HepG2 (cell line): ENCODE measurements around the gene CHD9. TPM values are rescaled to one million over a fixed set of nuclear protein-coding genes. Genes with fewer than 3 reads are reported as not detected.

ENCODE experiments used
- ATF7-NPFF ChIP-seq: sonication (generic); formaldehyde crosslinking; IDR thresholded peaks from 2 replicates; pipeline ENCODE4 v1.8.1; 2023; ENCODE audit warnings: mild to moderate bottlenecking, low read depth, missing genetic modification reagents, moderate library complexity
- CBX1 ChIP-seq: IDR thresholded peaks from one replicate; pipeline ENCODE4 v1.6.1; 2016; ENCODE audit warnings: antibody characterized with exemption, low read depth
- FOSL1 ChIP-seq: sonication (generic); formaldehyde crosslinking; IDR thresholded peaks from 2 replicates; pipeline ENCODE4 v1.9.0; 2021; ENCODE audit warnings: missing genetic modification reagents, borderline replicate concordance
- HNRNPLL ChIP-seq: fragments of 200-400 bp; formaldehyde crosslinking; IDR thresholded peaks from 2 replicates; pipeline ENCODE4 v1.6.1; 2017; ENCODE audit warnings: mild to moderate bottlenecking, low read depth, low read length; ENCODE audit not compliant: poor library complexity, severe bottlenecking
- MAFK ChIP-seq, 2 experiments: IDR thresholded peaks in 1 of 2; conservative IDR thresholded peaks in 1 of 2; 2 replicates each; pipeline ENCODE4 v1.6.1; 2011; ENCODE audit warnings: improper control_type of control experiment in 2 of 2, low read length in 2 of 2
- MEIS1 ChIP-seq: sonication (generic); formaldehyde crosslinking; IDR thresholded peaks from 2 replicates; pipeline ENCODE4 v1.9.0; 2021; ENCODE audit warnings: mild to moderate bottlenecking, missing genetic modification reagents, moderate library complexity, borderline replicate concordance
- MXI1 ChIP-seq: IDR thresholded peaks from 3 replicates; pipeline ENCODE4 v1.6.1; 2012; ENCODE audit warnings: low read depth, low read length, inconsistent platforms, borderline replicate concordance
- PHB2 ChIP-seq: fragments of 450-650 bp; IDR thresholded peaks from 2 replicates; pipeline ENCODE4 v1.6.1; 2018; ENCODE audit not compliant: partially characterized antibody
- PRPF4 ChIP-seq: fragments of 200-400 bp; formaldehyde crosslinking; IDR thresholded peaks from 2 replicates; pipeline ENCODE4 v1.6.1; 2016; ENCODE audit warnings: low read length, low read depth; ENCODE audit not compliant: poor library complexity, severe bottlenecking
- REPIN1 ChIP-seq: sonication (generic); formaldehyde crosslinking; IDR thresholded peaks from 2 replicates; pipeline ENCODE4 v1.8.0; 2022; ENCODE audit warnings: missing genetic modification reagents, low read depth, mild to moderate bottlenecking, borderline replicate concordance
- SALL1 ChIP-seq: sonication (generic); formaldehyde crosslinking; IDR thresholded peaks from 2 replicates; pipeline ENCODE4 v1.8.0; 2022; ENCODE audit warnings: mild to moderate bottlenecking, missing genetic modification reagents
- SALL2 ChIP-seq: sonication (generic); formaldehyde crosslinking; IDR thresholded peaks from 2 replicates; pipeline ENCODE4 v1.8.1; 2023; ENCODE audit warnings: mild to moderate bottlenecking, missing genetic modification reagents, inconsistent platforms
- SMARCC2 ChIP-seq: fragments of 450-650 bp; IDR thresholded peaks from 2 replicates; pipeline ENCODE4 v1.6.1; 2017; ENCODE audit warnings: antibody characterized with exemption, mild to moderate bottlenecking
- ZC3H13 ChIP-seq: sonication (generic); formaldehyde crosslinking; IDR thresholded peaks from 2 replicates; pipeline ENCODE4 v1.8.1; 2023; ENCODE audit warnings: mild to moderate bottlenecking, missing genetic modification reagents, moderate library complexity
- ZNF20 ChIP-seq: sonication (generic); formaldehyde crosslinking; IDR thresholded peaks from 2 replicates; pipeline ENCODE4 v1.4.0; 2020; ENCODE audit warnings: mild to moderate bottlenecking, moderate library complexity, missing genetic modification reagents
- ZNF256 ChIP-seq: sonication (generic); formaldehyde crosslinking; conservative IDR thresholded peaks from 2 replicates; pipeline ENCODE4 v1.4.0; 2020; ENCODE audit warnings: missing genetic modification reagents
- ZNF558 ChIP-seq: sonication (generic); formaldehyde crosslinking; IDR thresholded peaks from 2 replicates; pipeline ENCODE4 v1.9.0; 2022; ENCODE audit warnings: mild to moderate bottlenecking, missing genetic modification reagents, borderline replicate concordance
- ZNF816 ChIP-seq: sonication (generic); formaldehyde crosslinking; IDR thresholded peaks from 2 replicates; pipeline ENCODE4 v1.8.0; 2022; ENCODE audit warnings: missing genetic modification reagents, mild to moderate bottlenecking, borderline replicate concordance
- ZNF83 ChIP-seq: sonication (generic); formaldehyde crosslinking; IDR thresholded peaks from 2 replicates; pipeline ENCODE4 v1.4.0; 2020; ENCODE audit warnings: missing genetic modification reagents, mild to moderate bottlenecking, borderline replicate concordance
- polyA plus RNA-seq, 8 experiments: library from polyadenylated mRNA; depleted of rRNA in 3 of 8; stranded (reverse) in 7 of 8; unstranded in 1 of 8; fragments of >200 nt; fragmentation: Illumina TruSeq in 4 of 8; extraction: Trizol in 4 of 8; gene quantifications; 2 replicates each; pipeline versions ENCODE4 v1.2.1 to v1.2.3, GENCODE V29; 2011 to 2016; ENCODE audit warnings: low read depth in 4 of 8, missing spikeins in 1 of 8, mixed read lengths in 1 of 8; ENCODE audit not compliant: insufficient read depth in 1 of 8
- total RNA-seq, 5 experiments: library from RNA; depleted of rRNA; stranded (reverse); fragments of >200 nt; fragmentation: Illumina TruSeq; extraction: Trizol; gene quantifications; 2 replicates each; pipeline ENCODE4 v1.2.3, GENCODE V29; 2016; ENCODE audit warnings: low read depth in 1 of 5
- TF ChIP-seq, protein P1 (sequence below): IDR thresholded peaks from 2 replicates; pipeline ENCODE4 v1.6.1; 2016; ENCODE audit warnings: mild to moderate bottlenecking
- TF ChIP-seq, protein P2 (sequence below): sonication (generic); formaldehyde crosslinking; IDR thresholded peaks from 2 replicates; pipeline ENCODE4 v1.4.0; 2020; ENCODE audit warnings: missing genetic modification reagents
- TF ChIP-seq, protein P3 (sequence below): sonication (generic); formaldehyde crosslinking; IDR thresholded peaks from 2 replicates; pipeline ENCODE4 v1.4.0; 2020; ENCODE audit warnings: missing genetic modification reagents
- TF ChIP-seq, protein P4 (sequence below): sonication (generic); formaldehyde crosslinking; IDR thresholded peaks from 2 replicates; pipeline ENCODE4 v1.5.1; 2020; ENCODE audit warnings: missing genetic modification reagents, mild to moderate bottlenecking, borderline replicate concordance

Gene CHD9
- total and polyA plus RNA-seq, 2 of the 13 experiments (the other 11 are each of a cell fraction or from before 2014, with no cell fraction given), result 23.4 to 27.7 TPM

DNA sequence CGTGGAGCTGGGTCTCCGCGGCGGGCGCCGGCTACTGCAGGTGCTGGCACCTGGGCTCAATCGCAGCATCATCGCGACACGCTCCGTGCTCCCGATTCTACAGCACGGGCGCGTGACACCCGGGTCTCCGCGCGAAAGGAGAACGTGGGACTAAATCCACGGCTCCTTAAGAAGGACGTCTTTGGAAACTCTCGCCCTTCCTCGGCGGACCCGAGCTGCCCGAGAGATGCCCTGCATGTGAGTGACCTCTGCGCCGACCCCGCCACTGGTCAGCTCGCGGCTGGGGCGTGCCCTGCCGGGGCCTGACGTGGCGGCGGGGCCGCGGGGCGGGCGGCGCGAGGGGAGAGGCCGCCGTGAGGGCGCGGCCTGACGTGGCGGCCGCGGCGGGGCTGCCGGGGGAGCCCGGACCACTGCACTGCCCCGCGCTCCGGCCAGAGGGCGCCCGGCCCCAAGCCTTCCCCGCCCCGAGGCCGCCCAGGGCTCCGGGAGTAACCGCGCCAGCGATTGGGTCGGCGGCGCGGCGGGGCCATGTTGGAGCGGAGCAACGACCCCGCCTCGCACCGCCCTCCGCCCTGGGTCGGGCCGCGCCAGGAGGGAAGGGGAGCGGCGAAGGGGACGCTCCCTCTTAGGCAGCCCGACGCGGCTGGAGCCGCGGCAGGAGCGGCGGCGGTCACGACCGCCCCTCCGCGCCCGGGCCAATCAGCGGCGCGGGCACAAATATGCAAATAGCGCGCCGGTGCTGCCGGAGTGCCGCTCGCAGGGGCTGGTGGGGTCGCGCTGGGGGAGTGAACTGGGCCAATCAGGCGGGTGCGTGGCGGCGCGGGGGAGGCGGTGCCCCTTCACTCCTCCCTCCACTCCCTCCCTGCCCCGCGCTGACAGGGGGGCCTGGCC is 75.6 kb downstream of the CHD9 start (continued):
- TF ChIP-seq, protein P1, sequence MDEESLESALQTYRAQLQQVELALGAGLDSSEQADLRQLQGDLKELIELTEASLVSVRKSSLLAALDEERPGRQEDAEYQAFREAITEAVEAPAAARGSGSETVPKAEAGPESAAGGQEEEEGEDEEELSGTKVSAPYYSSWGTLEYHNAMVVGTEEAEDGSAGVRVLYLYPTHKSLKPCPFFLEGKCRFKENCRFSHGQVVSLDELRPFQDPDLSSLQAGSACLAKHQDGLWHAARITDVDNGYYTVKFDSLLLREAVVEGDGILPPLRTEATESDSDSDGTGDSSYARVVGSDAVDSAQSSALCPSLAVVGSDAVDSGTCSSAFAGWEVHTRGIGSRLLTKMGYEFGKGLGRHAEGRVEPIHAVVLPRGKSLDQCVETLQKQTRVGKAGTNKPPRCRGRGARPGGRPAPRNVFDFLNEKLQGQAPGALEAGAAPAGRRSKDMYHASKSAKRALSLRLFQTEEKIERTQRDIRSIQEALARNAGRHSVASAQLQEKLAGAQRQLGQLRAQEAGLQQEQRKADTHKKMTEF (CRISPR knock-in tag), result peak; percentile 72
- TF ChIP-seq ZNF816 (CRISPR knock-in tag) (no peak), MEIS1 (CRISPR knock-in tag) (no peak), ZNF20 (CRISPR knock-in tag) (no peak), CBX1 (peak; percentile 32), ATF7-NPFF (CRISPR knock-in tag) (peak; percentile 49; the same call in 1 of the 2 replicates), REPIN1 (CRISPR knock-in tag) (peak; percentile 67; the same call in 1 of the 2 replicates), MXI1 (peak; percentile 80; the same call in 1 of the 3 replicates), MAFK (conservative IDR thresholded peaks at IDR 0.05 in 1 of 2, IDR thresholded peaks at IDR 0.05 in 1 of 2; ENCODE audit: low read length in 2 of 2) (no peak), FOSL1 (CRISPR knock-in tag) (no peak), SMARCC2 (no peak), ZNF83 (CRISPR knock-in tag) (no peak; the same call in 1 of the 2 replicates), SALL2 (CRISPR knock-in tag) (peak; percentile 69; the same call in 1 of the 2 replicates), ZC3H13 (CRISPR knock-in tag) (peak; percentile 84; the same call in 1 of the 2 replicates), ZNF256 (CRISPR knock-in tag) (peak; percentile 77; the same call in 1 of the 2 replicates), SALL1 (CRISPR knock-in tag) (peak; percentile 74), PHB2 (no peak), PRPF4 (no peak), HNRNPLL (peak; percentile 74), ZNF558 (CRISPR knock-in tag) (peak; percentile 89; the same call in 1 of the 2 replicates)
- TF ChIP-seq, protein P2, sequence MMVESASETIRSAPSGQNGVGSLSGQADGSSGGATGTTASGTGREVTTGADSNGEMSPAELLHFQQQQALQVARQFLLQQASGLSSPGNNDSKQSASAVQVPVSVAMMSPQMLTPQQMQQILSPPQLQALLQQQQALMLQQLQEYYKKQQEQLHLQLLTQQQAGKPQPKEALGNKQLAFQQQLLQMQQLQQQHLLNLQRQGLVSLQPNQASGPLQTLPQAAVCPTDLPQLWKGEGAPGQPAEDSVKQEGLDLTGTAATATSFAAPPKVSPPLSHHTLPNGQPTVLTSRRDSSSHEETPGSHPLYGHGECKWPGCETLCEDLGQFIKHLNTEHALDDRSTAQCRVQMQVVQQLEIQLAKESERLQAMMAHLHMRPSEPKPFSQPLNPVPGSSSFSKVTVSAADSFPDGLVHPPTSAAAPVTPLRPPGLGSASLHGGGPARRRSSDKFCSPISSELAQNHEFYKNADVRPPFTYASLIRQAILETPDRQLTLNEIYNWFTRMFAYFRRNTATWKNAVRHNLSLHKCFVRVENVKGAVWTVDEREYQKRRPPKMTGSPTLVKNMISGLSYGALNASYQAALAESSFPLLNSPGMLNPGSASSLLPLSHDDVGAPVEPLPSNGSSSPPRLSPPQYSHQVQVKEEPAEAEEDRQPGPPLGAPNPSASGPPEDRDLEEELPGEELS (CRISPR knock-in tag), result 0 out of 2 replicates have a peak, but pooled peaks have one; percentile 16
- TF ChIP-seq, protein P3, sequence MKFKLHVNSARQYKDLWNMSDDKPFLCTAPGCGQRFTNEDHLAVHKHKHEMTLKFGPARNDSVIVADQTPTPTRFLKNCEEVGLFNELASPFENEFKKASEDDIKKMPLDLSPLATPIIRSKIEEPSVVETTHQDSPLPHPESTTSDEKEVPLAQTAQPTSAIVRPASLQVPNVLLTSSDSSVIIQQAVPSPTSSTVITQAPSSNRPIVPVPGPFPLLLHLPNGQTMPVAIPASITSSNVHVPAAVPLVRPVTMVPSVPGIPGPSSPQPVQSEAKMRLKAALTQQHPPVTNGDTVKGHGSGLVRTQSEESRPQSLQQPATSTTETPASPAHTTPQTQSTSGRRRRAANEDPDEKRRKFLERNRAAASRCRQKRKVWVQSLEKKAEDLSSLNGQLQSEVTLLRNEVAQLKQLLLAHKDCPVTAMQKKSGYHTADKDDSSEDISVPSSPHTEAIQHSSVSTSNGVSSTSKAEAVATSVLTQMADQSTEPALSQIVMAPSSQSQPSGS (CRISPR knock-in tag), result peak; percentile 10; the same call in 1 of the 2 replicates
- TF ChIP-seq, protein P4, sequence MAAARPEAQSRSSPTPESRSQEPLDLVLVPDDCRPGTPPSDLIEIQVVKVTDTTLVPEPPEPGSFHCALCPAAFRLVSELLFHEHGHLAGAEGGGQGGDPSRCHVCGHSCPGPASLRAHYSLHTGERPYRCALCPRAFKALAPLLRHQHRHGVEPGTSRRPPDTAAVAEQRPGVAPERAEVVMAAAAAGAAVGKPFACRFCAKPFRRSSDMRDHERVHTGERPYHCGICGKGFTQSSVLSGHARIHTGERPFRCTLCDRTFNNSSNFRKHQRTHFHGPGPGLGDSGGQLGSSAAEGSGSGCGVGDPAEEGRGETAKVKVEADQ, result peak; percentile 49; the same call in 1 of the 2 replicates
